Smooth muscle cell (in vitro differentiated cells): ENCODE results near the gene GALNT10. TPM values are rescaled to one million over a fixed set of nuclear protein-coding genes. Genes with fewer than 3 reads are reported as not detected.

ENCODE experiments used
- DNase-seq: peaks from one replicate; lab custom pipeline; 2025; ENCODE audit not compliant: unreplicated experiment; lab: John Stamatoyannopoulos, UW
- H2AFZ ChIP-seq: fragments of 200-600 bp; sonication (generic); 2 replicates; pipeline ENCODE4 v1.6.0; 2016; ENCODE audit warnings: antibody characterized with exemption, low read depth, mild to moderate bottlenecking
- H3F3A ChIP-seq: fragments of 200-600 bp; sonication (generic); 2 replicates; pipeline ENCODE4 v1.6.0; 2017; ENCODE audit warnings: antibody characterized with exemption, low read depth
- H3K27ac ChIP-seq: fragments of 200-600 bp; sonication (generic); 2 replicates; pipeline ENCODE4 v1.5.1; 2016; ENCODE audit warnings: low read depth, mild to moderate bottlenecking
- H3K27me3 ChIP-seq: fragments of 200-600 bp; sonication (generic); 2 replicates; pipeline ENCODE4 v1.6.1; 2016; ENCODE audit warnings: low read depth, mild to moderate bottlenecking
- H3K36me3 ChIP-seq: fragments of 200-600 bp; sonication (generic); 2 replicates; pipeline ENCODE4 v1.5.1; 2016; ENCODE audit warnings: low read depth
- H3K4me1 ChIP-seq: fragments of 200-600 bp; sonication (generic); 2 replicates; pipeline ENCODE4 v1.5.1; 2016; ENCODE audit warnings: low read depth
- H3K4me2 ChIP-seq: fragments of 200-600 bp; sonication (generic); 2 replicates; pipeline ENCODE4 v1.6.0; 2016; ENCODE audit warnings: mild to moderate bottlenecking
- H3K4me3 ChIP-seq: fragments of 200-600 bp; sonication (generic); 2 replicates; pipeline ENCODE4 v1.5.1; 2016; ENCODE audit warnings: mild to moderate bottlenecking
- H3K79me2 ChIP-seq: fragments of 200-600 bp; sonication (generic); 2 replicates; pipeline ENCODE4 v1.6.0; 2016; ENCODE audit warnings: low read depth, mild to moderate bottlenecking
- H3K9ac ChIP-seq: fragments of 200-600 bp; sonication (generic); 2 replicates; pipeline ENCODE4 v1.6.0; 2016; ENCODE audit warnings: low read depth
- H3K9me3 ChIP-seq: fragments of 200-600 bp; sonication (generic); replicated peaks from 2 replicates; pipeline ENCODE4 v1.5.1; 2016; ENCODE audit warnings: low read depth
- H4K20me1 ChIP-seq: fragments of 200-600 bp; sonication (generic); 2 replicates; pipeline ENCODE4 v1.6.0; 2016; ENCODE audit warnings: low read depth
- WGBS: methylation state at CpG from one replicate; pipeline ENCODE4 v1.1.7; 2016; ENCODE audit warnings: low lambda C conversion rate; 5-methylcytosine and 5-hydroxymethylcytosine counted together
- polyA plus RNA-seq: library from polyadenylated mRNA; unstranded; fragments of >200 nt; fragmentation: Nextera tagmentation; extraction: Ambion mirVana; gene quantifications from 2 replicates; pipeline ENCODE4 v1.2.1, GENCODE V29; 2016
- total RNA-seq: library from RNA; depleted of rRNA; stranded (reverse); fragments of >200 nt; gene quantifications from 2 replicates; pipeline ENCODE4 v1.2.3, GENCODE V29; 2014
- TF ChIP-seq, protein P1 (sequence below): fragments of 200-600 bp; sonication (generic); IDR thresholded peaks from 2 replicates; pipeline ENCODE4 v1.5.1; 2017; ENCODE audit warnings: borderline replicate concordance, mild to moderate bottlenecking, antibody characterized with exemption; ENCODE audit not compliant: insufficient read depth, poor library complexity, severe bottlenecking

The GALNT10 gene
- total and polyA plus RNA-seq, 2 experiments from 2014 or later, result 23.6 to 24.6 TPM

DNA sequence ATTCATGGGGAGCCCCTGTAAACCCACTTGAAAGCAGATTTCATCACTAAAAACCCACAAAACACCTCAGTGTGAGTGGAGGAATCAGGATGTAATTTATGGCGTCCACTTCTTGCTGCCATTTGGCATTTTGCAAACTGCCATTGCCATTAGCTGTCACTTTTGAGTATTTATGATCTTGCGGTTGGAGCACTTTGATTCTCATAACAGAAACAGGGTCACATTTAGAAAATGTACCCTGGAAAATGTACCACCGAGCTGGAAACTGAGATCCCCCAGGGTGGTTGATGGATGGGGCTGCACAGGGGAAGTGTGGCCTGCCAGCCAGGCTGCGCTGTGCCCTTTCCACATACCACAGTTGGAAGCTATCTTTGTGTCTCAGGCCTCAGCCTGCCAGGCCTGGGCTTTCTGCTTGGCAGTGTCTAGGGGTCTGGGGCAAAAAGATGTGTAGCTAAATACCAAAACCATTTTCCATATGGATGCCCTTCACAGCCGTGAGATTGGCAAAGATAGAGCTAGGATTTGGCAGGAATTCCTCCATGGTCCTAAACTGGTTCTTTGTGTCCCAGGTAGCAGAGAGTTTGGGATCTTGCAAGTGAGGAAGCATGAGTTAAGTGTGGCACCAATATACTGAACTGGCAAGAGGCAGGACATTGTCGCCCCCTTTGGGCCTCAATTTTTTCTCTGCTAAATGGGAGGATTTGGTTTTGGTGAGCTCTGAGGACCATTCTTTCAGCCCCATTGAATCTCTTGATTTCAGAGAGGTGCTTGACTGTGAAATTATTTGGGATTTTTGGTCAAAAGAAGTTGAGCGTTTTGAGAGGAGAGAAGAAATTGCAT, 46.2 kb downstream of the GALNT10 start:
- DNase-seq, result no peak
- Histone ChIP-seq H2AFZ (no peak overlapping the region), H3K27ac (no peak overlapping the region), H3K36me3 (no peaks in the 10 kb centered on the region), H3K4me2 (no peak overlapping the region), H3K27me3 (no peaks in the 10 kb centered on the region), H3K9me3 (no peaks in the 10 kb centered on the region), H3K9ac (no peak overlapping the region), H3F3A (no peaks in the 10 kb centered on the region), H4K20me1 (peaks cover 4% of the 10 kb centered on the region), H3K4me3 (no peak overlapping the region), H3K4me1 (peaks cover 11% of the 10 kb centered on the region), H3K79me2 (peaks cover 4% of the 10 kb centered on the region)
- WGBS, result 90% methylated on average over 7 of the region's 7 CpGs
- TF ChIP-seq, protein P1, sequence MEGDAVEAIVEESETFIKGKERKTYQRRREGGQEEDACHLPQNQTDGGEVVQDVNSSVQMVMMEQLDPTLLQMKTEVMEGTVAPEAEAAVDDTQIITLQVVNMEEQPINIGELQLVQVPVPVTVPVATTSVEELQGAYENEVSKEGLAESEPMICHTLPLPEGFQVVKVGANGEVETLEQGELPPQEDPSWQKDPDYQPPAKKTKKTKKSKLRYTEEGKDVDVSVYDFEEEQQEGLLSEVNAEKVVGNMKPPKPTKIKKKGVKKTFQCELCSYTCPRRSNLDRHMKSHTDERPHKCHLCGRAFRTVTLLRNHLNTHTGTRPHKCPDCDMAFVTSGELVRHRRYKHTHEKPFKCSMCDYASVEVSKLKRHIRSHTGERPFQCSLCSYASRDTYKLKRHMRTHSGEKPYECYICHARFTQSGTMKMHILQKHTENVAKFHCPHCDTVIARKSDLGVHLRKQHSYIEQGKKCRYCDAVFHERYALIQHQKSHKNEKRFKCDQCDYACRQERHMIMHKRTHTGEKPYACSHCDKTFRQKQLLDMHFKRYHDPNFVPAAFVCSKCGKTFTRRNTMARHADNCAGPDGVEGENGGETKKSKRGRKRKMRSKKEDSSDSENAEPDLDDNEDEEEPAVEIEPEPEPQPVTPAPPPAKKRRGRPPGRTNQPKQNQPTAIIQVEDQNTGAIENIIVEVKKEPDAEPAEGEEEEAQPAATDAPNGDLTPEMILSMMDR, result no peak

DNA sequence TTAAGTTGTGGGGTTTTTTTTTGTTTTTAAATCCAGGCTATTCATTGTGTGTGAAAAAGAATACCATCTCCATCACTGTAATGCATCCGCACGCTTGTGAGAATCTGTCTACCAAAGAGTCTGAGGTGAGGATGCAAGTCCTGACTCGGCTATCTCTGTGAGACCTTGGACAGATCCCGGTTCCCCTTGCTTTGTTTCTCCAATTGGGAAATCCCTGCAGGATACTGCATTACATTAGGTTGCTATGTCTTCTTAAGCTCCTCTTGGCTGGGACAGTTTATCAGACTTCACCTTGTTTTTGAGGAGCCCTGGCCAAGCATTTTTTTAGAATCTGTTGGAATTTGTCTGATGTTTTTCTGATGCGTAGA, 46.8 kb downstream of the GALNT10 start:
- no peaks in the 10 kb centered on the region for H3K9me3 ChIP-seq
- 97% methylated on average over 5 of the region's 5 CpGs for WGBS
- H2AFZ ChIP-seq, result no peak overlapping the region
- no peaks in the 10 kb centered on the region for H3K36me3 ChIP-seq
- H3K79me2 ChIP-seq, result no peaks in the 10 kb centered on the region
- TF ChIP-seq, protein P1, result no peak
- no peak overlapping the region for H3K9ac ChIP-seq
- no peak overlapping the region for H3K4me3 ChIP-seq
- no peaks in the 10 kb centered on the region for H3K27me3 ChIP-seq
- H3F3A ChIP-seq, result no peaks in the 10 kb centered on the region
- no peak for DNase-seq
- H3K27ac ChIP-seq, result no peak overlapping the region
- no peak overlapping the region for H3K4me2 ChIP-seq
- peaks cover 17% of the 10 kb centered on the region for H3K4me1 ChIP-seq
- H4K20me1 ChIP-seq, result peaks cover 1% of the 10 kb centered on the region

DNA sequence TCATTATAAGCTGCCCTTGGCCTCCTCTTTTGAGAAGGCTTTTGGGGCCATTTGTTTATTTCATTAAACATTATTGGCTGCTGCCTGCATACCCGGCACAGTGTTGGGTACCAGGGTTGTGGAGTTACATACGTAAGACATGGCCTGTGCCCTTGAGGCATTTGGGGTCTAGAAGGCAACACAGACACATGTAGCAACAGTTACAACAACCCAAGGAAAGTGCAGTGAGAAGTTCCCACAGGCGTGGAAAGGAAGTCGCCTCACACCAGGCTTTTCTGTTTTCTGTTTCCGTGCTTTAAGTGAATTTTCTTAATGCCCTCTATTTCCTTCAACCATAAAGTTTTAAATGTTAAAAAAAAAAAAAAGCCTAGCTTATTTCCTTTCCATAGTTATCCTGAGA, 47.4 kb downstream of the GALNT10 start:
- WGBS, result 79% methylated on average over 5 of the region's 5 CpGs
- TF ChIP-seq, protein P1, result no peak
- no peak overlapping the region for H3K4me3 ChIP-seq
- peaks cover 3% of the 10 kb centered on the region for H4K20me1 ChIP-seq
- no peak for DNase-seq
- no peak overlapping the region for H2AFZ ChIP-seq
- H3K9ac ChIP-seq, result no peak overlapping the region
- H3K79me2 ChIP-seq, result no peaks in the 10 kb centered on the region
- no peaks in the 10 kb centered on the region for H3K27me3 ChIP-seq
- no peak overlapping the region for H3K4me2 ChIP-seq
- no peaks in the 10 kb centered on the region for H3F3A ChIP-seq
- peaks cover 23% of the 10 kb centered on the region for H3K4me1 ChIP-seq
- no peaks in the 10 kb centered on the region for H3K36me3 ChIP-seq
- no peak overlapping the region for H3K27ac ChIP-seq
- H3K9me3 ChIP-seq, result no peaks in the 10 kb centered on the region
